CD14-positive monocyte (primary cell): Measurements from ENCODE around the gene NR2E1. TPM values are rescaled to one million over a fixed set of nuclear protein-coding genes. Genes with fewer than 3 reads are reported as not detected.

Source experiments
- DNase-seq, 3 donors: peaks; one replicate each; pipeline ENCODE4 v3.0.0-alpha.2; 2011 to 2022
- H2AFZ ChIP-seq: 2 replicates; pipeline ENCODE4 v1.6.0; 2012; ENCODE audit warnings: mild to moderate bottlenecking, low read depth, low read length, inconsistent platforms; ENCODE audit not compliant: insufficient read depth, poor library complexity, severe bottlenecking
- H3K27ac ChIP-seq, 2 donors: 1 replicate in 1 of 2; 2 replicates in 1 of 2; pipeline ENCODE4 v1.5.1; 2012 to 2013; ENCODE audit warnings: low read length in 2 of 2, control low read depth in 1 of 2, inconsistent platforms in 1 of 2, low read depth in 1 of 2, mild to moderate bottlenecking in 1 of 2
- H3K27me3 ChIP-seq, 2 donors: one replicate each; pipeline versions ENCODE4 v1.6.0 to v1.6.1; 2011 to 2013; ENCODE audit warnings: low read length in 2 of 2; ENCODE audit not compliant: control insufficient read depth in 2 of 2, insufficient read depth in 2 of 2
- H3K36me3 ChIP-seq, 2 donors: replicated peaks in 1 of 2; 1 replicate in 1 of 2; 2 replicates in 1 of 2; pipeline versions ENCODE4 v1.5.1 to v1.6.1; 2012 to 2013; ENCODE audit warnings: low read length in 2 of 2, control low read depth in 1 of 2, inconsistent platforms in 1 of 2, mild to moderate bottlenecking in 1 of 2; ENCODE audit not compliant: insufficient read depth in 2 of 2, control insufficient read depth in 1 of 2
- H3K4me1 ChIP-seq, 2 donors: 1 replicate in 1 of 2; 2 replicates in 1 of 2; pipeline versions ENCODE4 v1.5.1 to v1.6.1; 2012 to 2013; ENCODE audit warnings: low read length in 2 of 2, control low read depth in 1 of 2, inconsistent platforms in 1 of 2, mild to moderate bottlenecking in 1 of 2, moderate library complexity in 1 of 2; ENCODE audit not compliant: insufficient read depth in 2 of 2, control insufficient read depth in 1 of 2
- H3K4me2 ChIP-seq: replicated peaks from 2 replicates; pipeline ENCODE3; 2012; ENCODE audit warnings: low read length, moderate library complexity, mild to moderate bottlenecking; ENCODE audit not compliant: poor library complexity, severe bottlenecking; ENCODE audit errors: extremely low read depth
- H3K4me3 ChIP-seq, 3 experiments: fragments of 200-600 bp in 1 of 3; sonication (generic) in 1 of 3; replicated peaks in 1 of 3; 1 replicate in 2 of 3; 2 replicates in 1 of 3; pipeline ENCODE4 v1.5.1; 2011 to 2013; ENCODE audit warnings: low read length in 3 of 3, mild to moderate bottlenecking in 3 of 3, control low read depth in 2 of 3, low read depth in 2 of 3, inconsistent platforms in 1 of 3, moderate library complexity in 1 of 3
- H3K79me2 ChIP-seq: 2 replicates; pipeline ENCODE4 v1.6.0; 2012; ENCODE audit warnings: mild to moderate bottlenecking, control low read depth, inconsistent platforms, low read length, moderate library complexity; ENCODE audit not compliant: insufficient read depth
- H3K9ac ChIP-seq: 2 replicates; pipeline ENCODE4 v1.6.0; 2017; ENCODE audit warnings: low read length, mild to moderate bottlenecking; ENCODE audit not compliant: insufficient read depth, poor library complexity, severe bottlenecking
- H3K9me3 ChIP-seq, 2 donors: replicated peaks in 1 of 2; 1 replicate in 1 of 2; 2 replicates in 1 of 2; pipeline versions ENCODE4 v1.5.1 to v1.6.1; 2012 to 2013; ENCODE audit warnings: low read length in 2 of 2, control low read depth in 1 of 2; ENCODE audit not compliant: control insufficient read depth in 1 of 2, insufficient read depth in 1 of 2
- H4K20me1 ChIP-seq: 2 replicates; pipeline ENCODE4 v1.6.0; 2012; ENCODE audit warnings: mild to moderate bottlenecking, low read length, control low read depth, moderate library complexity; ENCODE audit not compliant: insufficient read depth
- H3K27ac Mint-ChIP-seq, 7 donors: one replicate each; pipeline ENCODE4 v1.8.0; 2020; ENCODE audit warnings: mild to moderate bottlenecking in 7 of 7, mixed read lengths in 7 of 7, moderate library complexity in 6 of 7, inconsistent platforms in 2 of 7
- H3K27me3 Mint-ChIP-seq, 3 donors: one replicate each; pipeline ENCODE4 v1.8.0; 2021 to 2022; ENCODE audit warnings: low read depth in 3 of 3, mild to moderate bottlenecking in 3 of 3, mixed read lengths in 3 of 3, moderate library complexity in 3 of 3, inconsistent platforms in 1 of 3
- H3K36me3 Mint-ChIP-seq, 2 donors: one replicate each; pipeline ENCODE4 v1.8.0; 2020; ENCODE audit warnings: mixed read lengths in 2 of 2, inconsistent platforms in 1 of 2, mild to moderate bottlenecking in 1 of 2
- H3K4me1 Mint-ChIP-seq: one replicate; pipeline ENCODE4 v1.8.0; 2020; ENCODE audit warnings: mild to moderate bottlenecking, mixed read lengths
- H3K4me3 Mint-ChIP-seq, 2 donors: one replicate each; pipeline ENCODE4 v1.8.0; 2020; ENCODE audit warnings: mild to moderate bottlenecking in 2 of 2, mixed read lengths in 2 of 2, moderate library complexity in 1 of 2
- H3K9me3 Mint-ChIP-seq, 7 donors: one replicate each; pipeline ENCODE4 v1.8.0; 2020 to 2022; ENCODE audit warnings: mixed read lengths in 7 of 7, mild to moderate bottlenecking in 6 of 7, moderate library complexity in 6 of 7, inconsistent platforms in 2 of 7
- WGBS: methylation state at CpG from one replicate; pipeline ENCODE4 v1.1.5; 2013; ENCODE audit warnings: missing lambda C conversion rate; ENCODE audit not compliant: insufficient coverage; 5-methylcytosine and 5-hydroxymethylcytosine counted together
- intact Hi-C, 2 donors: fragments of 100-400 bp; cut with micrococcal nuclease; formaldehyde crosslinking; loops; one replicate each; pipeline versions ENCODE4 v1.15.0 to v1.15.1; 2023
- polyA plus RNA-seq, 3 donors: library from polyadenylated mRNA; depleted of rRNA in 1 of 3; unstranded in 2 of 3; stranded (reverse) in 1 of 3; fragments of 300-500 nt in 2 of 3; fragments of >200 nt in 1 of 3; fragmentation: Illumina TruSeq in 2 of 3; gene quantifications; 1 replicate in 2 of 3; 2 replicates in 1 of 3; pipeline ENCODE4 v1.2.3, GENCODE V29; 2012 to 2021
- TF ChIP-seq, protein P1 (sequence below): fragments of 200-600 bp; IDR thresholded peaks from one replicate; pipeline ENCODE4 v1.8.0; 2022; ENCODE audit warnings: antibody characterized with exemption, mild to moderate bottlenecking

Gene NR2E1
- polyA plus RNA-seq, 3 donors: not detected

DNA sequence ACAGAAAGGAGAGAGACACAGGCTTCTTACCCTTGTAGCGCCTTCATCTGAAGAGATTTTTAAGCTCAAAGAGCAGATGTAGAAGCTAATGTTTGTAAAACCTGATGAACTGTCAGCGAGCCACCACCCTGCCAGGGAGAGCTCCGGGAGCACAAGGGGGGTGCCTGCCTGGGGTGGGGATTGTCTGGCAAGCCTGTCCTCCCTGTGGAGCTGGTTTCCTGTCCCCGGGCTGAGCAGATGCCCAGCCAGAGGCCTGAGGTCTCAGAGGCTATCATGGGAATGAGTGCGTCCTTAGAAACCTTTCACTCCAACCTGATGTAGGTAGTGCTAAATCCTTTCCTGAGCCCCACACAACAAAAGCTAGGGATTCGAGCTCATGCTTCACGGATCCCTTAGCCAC, 41.9 kb upstream of the NR2E1 start:
- Histone ChIP-seq H3K27me3 (peaks cover 93 to 99% of the 10 kb centered on the region in 2 donors), H4K20me1 (no peaks in the 10 kb centered on the region), H2AFZ (no peak overlapping the region), H3K4me1 (peaks cover 7 to 10% of the 10 kb centered on the region in 2 donors), H3K4me3 (no peak overlapping the region), H3K27ac (no peak overlapping the region), H3K9ac (no peak overlapping the region), H3K9me3 (peaks cover 0 to 29% of the 10 kb centered on the region in 2 donors), H3K79me2 (no peaks in the 10 kb centered on the region), H3K36me3 (no peaks in the 10 kb centered on the region), H3K4me2 (no peak overlapping the region)
- no peak for DNase-seq
- peaks cover under 1 to 13% of the 10 kb centered on the region in 2 donors for H3K36me3 Mint-ChIP-seq
- peaks cover 93 to 98% (median 97%) of the 10 kb centered on the region in 3 donors for H3K27me3 Mint-ChIP-seq
- WGBS: 22% methylated on average over 5 of the region's 7 CpGs
- no peak overlapping the region for H3K27ac Mint-ChIP-seq
- peaks cover 0 to 22% (median 10%) of the 10 kb centered on the region in 7 donors for H3K9me3 Mint-ChIP-seq
- H3K4me3 Mint-ChIP-seq: peak overlapping the region in 1 of 2 donors; percentile 56
- peaks cover 12% of the 10 kb centered on the region for H3K4me1 Mint-ChIP-seq
- TF ChIP-seq, protein P1, sequence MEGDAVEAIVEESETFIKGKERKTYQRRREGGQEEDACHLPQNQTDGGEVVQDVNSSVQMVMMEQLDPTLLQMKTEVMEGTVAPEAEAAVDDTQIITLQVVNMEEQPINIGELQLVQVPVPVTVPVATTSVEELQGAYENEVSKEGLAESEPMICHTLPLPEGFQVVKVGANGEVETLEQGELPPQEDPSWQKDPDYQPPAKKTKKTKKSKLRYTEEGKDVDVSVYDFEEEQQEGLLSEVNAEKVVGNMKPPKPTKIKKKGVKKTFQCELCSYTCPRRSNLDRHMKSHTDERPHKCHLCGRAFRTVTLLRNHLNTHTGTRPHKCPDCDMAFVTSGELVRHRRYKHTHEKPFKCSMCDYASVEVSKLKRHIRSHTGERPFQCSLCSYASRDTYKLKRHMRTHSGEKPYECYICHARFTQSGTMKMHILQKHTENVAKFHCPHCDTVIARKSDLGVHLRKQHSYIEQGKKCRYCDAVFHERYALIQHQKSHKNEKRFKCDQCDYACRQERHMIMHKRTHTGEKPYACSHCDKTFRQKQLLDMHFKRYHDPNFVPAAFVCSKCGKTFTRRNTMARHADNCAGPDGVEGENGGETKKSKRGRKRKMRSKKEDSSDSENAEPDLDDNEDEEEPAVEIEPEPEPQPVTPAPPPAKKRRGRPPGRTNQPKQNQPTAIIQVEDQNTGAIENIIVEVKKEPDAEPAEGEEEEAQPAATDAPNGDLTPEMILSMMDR: no peak
- intact Hi-C loops: no loop called here

DNA sequence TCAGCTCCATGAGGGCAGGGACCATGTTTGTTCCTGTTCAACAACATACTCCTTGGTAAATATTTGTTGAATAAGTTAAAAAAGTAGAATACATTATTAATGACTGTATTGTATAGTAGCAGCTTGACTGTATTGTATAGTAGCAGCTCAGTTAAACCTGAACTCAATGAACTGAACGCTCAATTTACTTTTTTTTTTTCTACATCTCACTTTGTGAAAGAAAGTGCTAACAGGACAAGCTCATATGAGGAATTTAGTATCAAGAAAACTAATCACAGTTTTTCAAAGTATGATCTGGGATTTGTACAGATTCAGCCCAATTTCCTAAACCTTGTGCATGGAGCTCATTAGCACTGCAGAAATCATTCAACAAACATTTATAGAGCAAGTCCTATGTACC, 38.8 kb upstream of the NR2E1 start:
- DNase-seq: no peak
- H3K4me3 ChIP-seq: no peak overlapping the region
- no peaks in the 10 kb centered on the region for H3K36me3 ChIP-seq
- no peak overlapping the region for H2AFZ ChIP-seq
- Mint-ChIP-seq H3K9me3 (peaks cover 0 to 10% (median 4%) of the 10 kb centered on the region in 7 donors), H3K36me3 (peaks cover 0 to 3% of the 10 kb centered on the region in 2 donors), H3K27me3 (peaks cover 83 to 96% (median 95%) of the 10 kb centered on the region in 3 donors), H3K4me1 (no peaks in the 10 kb centered on the region), H3K27ac (no peak overlapping the region), H3K4me3 (peak overlapping the region in 1 of 2 donors; percentile 1)
- H3K27me3 ChIP-seq: peaks cover 93 to 99% of the 10 kb centered on the region in 2 donors
- no CpG with 5 or more reads among the region's 1 CpG for WGBS
- peaks cover 0 to 18% of the 10 kb centered on the region in 2 donors for H3K9me3 ChIP-seq
- no peak overlapping the region for H3K27ac ChIP-seq
- TF ChIP-seq, protein P1: no peak
- no peak overlapping the region for H3K9ac ChIP-seq
- intact Hi-C loops: no loop called here
- H3K4me1 ChIP-seq: no peaks in the 10 kb centered on the region
- no peak overlapping the region for H3K4me2 ChIP-seq
- H3K79me2 ChIP-seq: no peaks in the 10 kb centered on the region
- no peaks in the 10 kb centered on the region for H4K20me1 ChIP-seq
